SK-N-SH (cell line): ENCODE results near the gene OTOS. TPM values are rescaled to one million over a fixed set of nuclear protein-coding genes. Genes with fewer than 3 reads are reported as not detected.

Experiments used
- polyA plus RNA-seq, 3 experiments: library from polyadenylated mRNA; depleted of rRNA; stranded (reverse); fragments of >200 nt; gene quantifications; 2 replicates each; pipeline ENCODE4 v1.2.3, GENCODE V29; 2012

Gene OTOS
- polyA plus RNA-seq, 1 of the 3 experiments (the other 2 are of a cell fraction): not detected

Other genes with a start within 250 kb of the OTOS start
- gene NDUFA10, start 115.3 kb downstream of the OTOS start, polyA plus RNA-seq (2012; rRNA removed): 117 and 134 TPM in 2 replicates
- not detected in 2 replicates for gene OR6B2, start 110.2 kb downstream of the OTOS start, polyA plus RNA-seq (2012; rRNA removed)
- not detected in 2 replicates for gene OR6B3, start 87.1 kb downstream of the OTOS start, polyA plus RNA-seq (2012; rRNA removed)
- 511 and 717 TPM in 2 replicates for gene COPS9, start 4.4 kb downstream of the OTOS start, polyA plus RNA-seq (2012; rRNA removed)